Keratinocyte (primary cell): ENCODE data around the gene CPT1B.

ENCODE experiments used
- CTCF ChIP-seq, 3 experiments: IDR thresholded peaks in 1 of 3; conservative IDR thresholded peaks in 1 of 3; optimal IDR thresholded peaks in 1 of 3; 2 replicates in 2 of 3; 3 replicates in 1 of 3; pipeline versions ENCODE3 to v1.5.1; 2011; ENCODE audit warnings: low read length in 3 of 3, mild to moderate bottlenecking in 3 of 3, moderate library complexity in 2 of 3, control low read depth in 1 of 3, inconsistent platforms in 1 of 3; ENCODE audit not compliant: insufficient read depth in 2 of 3; ENCODE audit errors: extremely low read depth in 1 of 3
- EZH2 ChIP-seq: IDR thresholded peaks from one replicate; pipeline ENCODE4 v1.6.1; 2012; ENCODE audit warnings: inconsistent platforms, mild to moderate bottlenecking, low read length, moderate library complexity

GRCh38 chr22:50579752-50580151 lies 1.5 kb upstream of the CPT1B start:
- TF ChIP-seq EZH2 (no peak), CTCF (optimal IDR thresholded peaks at IDR 0.05 in 1 of 3, IDR thresholded peaks at IDR 0.05 in 1 of 3, conservative IDR thresholded peaks at IDR 0.05 in 1 of 3; ENCODE audit: extremely low read depth in 1 of 3, insufficient read depth in 2 of 3, low read length in 3 of 3) (no peak)
